Measurements from ENCODE around the gene ETS1. TPM values are rescaled to one million over a fixed set of nuclear protein-coding genes. Genes with fewer than 3 reads are reported as not detected.
A peak's percentile ranks its signal among the peaks of the same experiment; 100 is the strongest.

ETS1 gene
- total RNA-seq, 1 experiment from 2014 or later = 1.1 TPM

- no peak overlapping the region for H3K4me3 Mint-ChIP-seq (ENCODE audit: unreplicated experiment)
- H3K4me3 ChIP-seq (ENCODE audit: low read depth, low read length) = no peak overlapping the region
- POLR2A ChIA-PET = no interaction called here
These were observed 119.7 kb downstream of the ETS1 start for GRCh38 chr11:128467610-128468041.

GRCh38 chr11:128467041-128467440 lies 120.3 kb downstream of the ETS1 start:
- intact Hi-C loops (cut with micrococcal nuclease; ENCODE audit: unreplicated experiment) = no loop called here
- POLR2A ChIA-PET = no interaction called here
- H3K4me3 ChIP-seq (ENCODE audit: low read depth, low read length) = no peak overlapping the region
- H3K27me3 ChIP-seq (replicated peaks; ENCODE audit: control insufficient read depth, insufficient read depth, low read length) = no peaks in the 10 kb centered on the region
- CTCF ChIA-PET = no interaction called here
- H3K27me3 Mint-ChIP-seq (ENCODE audit: insufficient read depth, unreplicated experiment) = no peaks in the 10 kb centered on the region
- no peak for DNase-seq
- BruUV-seq (replicated peaks) = no TSS peak
- no peaks in the 10 kb centered on the region for H3K9me3 Mint-ChIP-seq (ENCODE audit: unreplicated experiment)
- H3K4me1 ChIP-seq = peaks cover 5% of the 10 kb centered on the region
- no peak for TF ChIP-seq CTCF (IDR thresholded peaks at IDR 0.05; ENCODE audit: insufficient read depth in 1 of 2, low read depth in 1 of 2, low read length in 1 of 2, severe bottlenecking in 1 of 2, unreplicated experiment in 1 of 2)
- no peak overlapping the region for H3K4me3 Mint-ChIP-seq (ENCODE audit: unreplicated experiment)
- H3K36me3 Mint-ChIP-seq (ENCODE audit: insufficient read depth, unreplicated experiment) = no peaks in the 10 kb centered on the region
- no peak overlapping the region for H3K27ac Mint-ChIP-seq (ENCODE audit: unreplicated experiment)
- peaks cover 10% of the 10 kb centered on the region for H3K4me1 Mint-ChIP-seq (ENCODE audit: low read depth, unreplicated experiment)
- H3K9me3 ChIP-seq = no peaks in the 10 kb centered on the region
- no peaks in the 10 kb centered on the region for H3K36me3 ChIP-seq (ENCODE audit: control insufficient read depth, insufficient read depth, low read length)

More at GRCh38 chr11:128467610-128468041, 119.7 kb downstream of the ETS1 start:
- CTCF ChIA-PET = no interaction called here
- Mint-ChIP-seq H3K4me1 (ENCODE audit: low read depth, unreplicated experiment) (peaks cover 15% of the 10 kb centered on the region), H3K27me3 (ENCODE audit: insufficient read depth, unreplicated experiment) (no peaks in the 10 kb centered on the region), H3K9me3 (ENCODE audit: unreplicated experiment) (no peaks in the 10 kb centered on the region), H3K36me3 (ENCODE audit: insufficient read depth, unreplicated experiment) (no peaks in the 10 kb centered on the region), H3K27ac (ENCODE audit: unreplicated experiment) (no peak overlapping the region)
- BruUV-seq (replicated peaks) = no TSS peak
- no peak for TF ChIP-seq CTCF (IDR thresholded peaks at IDR 0.05; ENCODE audit: insufficient read depth in 1 of 2, low read depth in 1 of 2, low read length in 1 of 2, severe bottlenecking in 1 of 2, unreplicated experiment in 1 of 2)
- peak in 1 of 2 experiments; percentile 65 for DNase-seq
- H3K27me3 ChIP-seq (replicated peaks; ENCODE audit: control insufficient read depth, insufficient read depth, low read length) = no peaks in the 10 kb centered on the region
- H3K36me3 ChIP-seq (ENCODE audit: control insufficient read depth, insufficient read depth, low read length) = no peaks in the 10 kb centered on the region
- H3K9me3 ChIP-seq = no peaks in the 10 kb centered on the region
- peaks cover 11% of the 10 kb centered on the region for H3K4me1 ChIP-seq
- intact Hi-C loops (cut with micrococcal nuclease; ENCODE audit: unreplicated experiment) = no loop called here

- no peak for TF ChIP-seq CTCF (IDR thresholded peaks at IDR 0.05; ENCODE audit: insufficient read depth in 1 of 2, low read depth in 1 of 2, low read length in 1 of 2, severe bottlenecking in 1 of 2, unreplicated experiment in 1 of 2)
- Histone ChIP-seq H3K27me3 (replicated peaks; ENCODE audit: control insufficient read depth, insufficient read depth, low read length) (no peaks in the 10 kb centered on the region), H3K36me3 (ENCODE audit: control insufficient read depth, insufficient read depth, low read length) (no peaks in the 10 kb centered on the region), H3K4me3 (ENCODE audit: low read depth, low read length) (no peak overlapping the region), H3K4me1 (no peaks in the 10 kb centered on the region), H3K9me3 (no peaks in the 10 kb centered on the region)
- BruUV-seq (replicated peaks) = no TSS peak
- no peak for DNase-seq
- no peak overlapping the region for H3K4me3 Mint-ChIP-seq (ENCODE audit: unreplicated experiment)
- H3K27me3 Mint-ChIP-seq (ENCODE audit: insufficient read depth, unreplicated experiment) = no peaks in the 10 kb centered on the region
- intact Hi-C loops (cut with micrococcal nuclease; ENCODE audit: unreplicated experiment) = no loop called here
- POLR2A ChIA-PET = no interaction called here
- no peaks in the 10 kb centered on the region for H3K36me3 Mint-ChIP-seq (ENCODE audit: insufficient read depth, unreplicated experiment)
- H3K9me3 Mint-ChIP-seq (ENCODE audit: unreplicated experiment) = no peaks in the 10 kb centered on the region
- no peak overlapping the region for H3K27ac Mint-ChIP-seq (ENCODE audit: unreplicated experiment)
- peaks cover 7% of the 10 kb centered on the region for H3K4me1 Mint-ChIP-seq (ENCODE audit: low read depth, unreplicated experiment)
- CTCF ChIA-PET = no interaction called here
These were observed 121.2 kb downstream of the ETS1 start for GRCh38 chr11:128465946-128466705.

All from Caco-2 (cell line).